ENCODE results near the gene SHC3. TPM values are rescaled to one million over a fixed set of nuclear protein-coding genes. Genes with fewer than 3 reads are reported as not detected.

Gene SHC3
- total RNA-seq, 1 donor from 2014 or later = not detected

GRCh38 chr9:89178830-89179539 is 367 bp upstream of the SHC3 start:
- peak; percentile 40 for DNase-seq
- H3K36me3 Mint-ChIP-seq (ENCODE audit: low read depth) = peaks cover 1% of the 10 kb centered on the region
- no peak overlapping the region for H3K27ac Mint-ChIP-seq
- H3K9me3 Mint-ChIP-seq = no peaks in the 10 kb centered on the region
- H3K4me1 Mint-ChIP-seq = peaks cover 12% of the 10 kb centered on the region
- peak overlapping the region; percentile 4 for H3K4me3 Mint-ChIP-seq
- intact Hi-C loops (cut with micrococcal nuclease) = no loop called here
- peaks cover 64% of the 10 kb centered on the region for H3K27me3 Mint-ChIP-seq

GRCh38 chr9:89177012-89177943 is 1.3 kb downstream of the SHC3 start:
- peaks cover 1% of the 10 kb centered on the region for H3K36me3 Mint-ChIP-seq (ENCODE audit: low read depth)
- H3K4me1 Mint-ChIP-seq = peaks cover 12% of the 10 kb centered on the region
- no peak overlapping the region for H3K4me3 Mint-ChIP-seq
- no peaks in the 10 kb centered on the region for H3K9me3 Mint-ChIP-seq
- intact Hi-C loops (cut with micrococcal nuclease) = no loop called here
- DNase-seq = peak; percentile 54
- no peak overlapping the region for H3K27ac Mint-ChIP-seq
- H3K27me3 Mint-ChIP-seq = peaks cover 69% of the 10 kb centered on the region

GRCh38 chr9:89175828-89176261 is 2.8 kb downstream of the SHC3 start:
- no peaks in the 10 kb centered on the region for H3K9me3 Mint-ChIP-seq
- intact Hi-C loops (cut with micrococcal nuclease) = no loop called here
- no peak overlapping the region for H3K4me3 Mint-ChIP-seq
- H3K4me1 Mint-ChIP-seq = peaks cover 12% of the 10 kb centered on the region
- H3K27me3 Mint-ChIP-seq = peaks cover 67% of the 10 kb centered on the region
- H3K27ac Mint-ChIP-seq = no peak overlapping the region
- DNase-seq = peak; percentile 29
- H3K36me3 Mint-ChIP-seq (ENCODE audit: low read depth) = peaks cover 1% of the 10 kb centered on the region

GRCh38 chr9:89174291-89174690 is 4.3 kb downstream of the SHC3 start:
- intact Hi-C loops (cut with micrococcal nuclease) = no loop called here
- no peak overlapping the region for H3K27ac Mint-ChIP-seq
- no peak overlapping the region for H3K4me3 Mint-ChIP-seq
- no peaks in the 10 kb centered on the region for H3K9me3 Mint-ChIP-seq
- DNase-seq = no peak
- peaks cover 4% of the 10 kb centered on the region for H3K4me1 Mint-ChIP-seq
- peaks cover 1% of the 10 kb centered on the region for H3K36me3 Mint-ChIP-seq (ENCODE audit: low read depth)
- H3K27me3 Mint-ChIP-seq = peaks cover 51% of the 10 kb centered on the region

GRCh38 chr9:89173072-89173471 is 5.5 kb downstream of the SHC3 start:
- DNase-seq = peak; percentile 40
- H3K27me3 Mint-ChIP-seq = peaks cover 42% of the 10 kb centered on the region
- H3K9me3 Mint-ChIP-seq = no peaks in the 10 kb centered on the region
- no peak overlapping the region for H3K27ac Mint-ChIP-seq
- no peaks in the 10 kb centered on the region for H3K36me3 Mint-ChIP-seq (ENCODE audit: low read depth)
- H3K4me3 Mint-ChIP-seq = no peak overlapping the region
- no peaks in the 10 kb centered on the region for H3K4me1 Mint-ChIP-seq
- intact Hi-C loops (cut with micrococcal nuclease) = no loop called here

GRCh38 chr9:89172398-89172797 is 6.2 kb downstream of the SHC3 start:
- intact Hi-C loops (cut with micrococcal nuclease) = no loop called here
- Mint-ChIP-seq H3K4me1 (no peaks in the 10 kb centered on the region), H3K27me3 (peaks cover 40% of the 10 kb centered on the region)

GRCh38 chr9:89171693-89172092 is 6.9 kb downstream of the SHC3 start:
- peaks cover 33% of the 10 kb centered on the region for H3K27me3 Mint-ChIP-seq
- no peaks in the 10 kb centered on the region for H3K36me3 Mint-ChIP-seq (ENCODE audit: low read depth)
- H3K4me3 Mint-ChIP-seq = no peak overlapping the region
- no peak overlapping the region for H3K27ac Mint-ChIP-seq
- intact Hi-C loops (cut with micrococcal nuclease) = no loop called here
- H3K4me1 Mint-ChIP-seq = no peaks in the 10 kb centered on the region
- H3K9me3 Mint-ChIP-seq = no peaks in the 10 kb centered on the region
- DNase-seq = peak; percentile 41

More at GRCh38 chr9:89172398-89172797, 6.2 kb downstream of the SHC3 start:
- no peak for DNase-seq
- Mint-ChIP-seq H3K9me3 (no peaks in the 10 kb centered on the region), H3K36me3 (ENCODE audit: low read depth) (no peaks in the 10 kb centered on the region), H3K4me3 (no peak overlapping the region), H3K27ac (no peak overlapping the region)

- Mint-ChIP-seq H3K4me3 (no peak overlapping the region), H3K36me3 (ENCODE audit: low read depth) (no peaks in the 10 kb centered on the region), H3K4me1 (no peaks in the 10 kb centered on the region), H3K27me3 (peaks cover 28% of the 10 kb centered on the region), H3K27ac (no peak overlapping the region), H3K9me3 (no peaks in the 10 kb centered on the region)
- no peak for DNase-seq
- intact Hi-C loops (cut with micrococcal nuclease) = no loop called here
Measured at GRCh38 chr9:89171231-89171630, 7.4 kb downstream of the SHC3 start.

GRCh38 chr9:89168901-89169813 is 9.5 kb downstream of the SHC3 start:
- intact Hi-C loops (cut with micrococcal nuclease) = no loop called here
- Mint-ChIP-seq H3K27ac (no peak overlapping the region), H3K36me3 (ENCODE audit: low read depth) (no peaks in the 10 kb centered on the region), H3K27me3 (peaks cover 19% of the 10 kb centered on the region), H3K4me1 (no peaks in the 10 kb centered on the region), H3K9me3 (no peaks in the 10 kb centered on the region), H3K4me3 (no peak overlapping the region)
- no peak for DNase-seq

GRCh38 chr9:89167788-89168187 is 10.8 kb downstream of the SHC3 start:
- peaks cover 15% of the 10 kb centered on the region for H3K27me3 Mint-ChIP-seq
- H3K36me3 Mint-ChIP-seq (ENCODE audit: low read depth) = no peaks in the 10 kb centered on the region
- intact Hi-C loops (cut with micrococcal nuclease) = no loop called here
- DNase-seq = no peak
- H3K9me3 Mint-ChIP-seq = no peaks in the 10 kb centered on the region
- no peak overlapping the region for H3K27ac Mint-ChIP-seq
- H3K4me3 Mint-ChIP-seq = no peak overlapping the region
- no peaks in the 10 kb centered on the region for H3K4me1 Mint-ChIP-seq

- H3K27me3 Mint-ChIP-seq = peaks cover 11% of the 10 kb centered on the region
- DNase-seq = no peak
- no peaks in the 10 kb centered on the region for H3K9me3 Mint-ChIP-seq
- H3K36me3 Mint-ChIP-seq (ENCODE audit: low read depth) = no peaks in the 10 kb centered on the region
- no peaks in the 10 kb centered on the region for H3K4me1 Mint-ChIP-seq
- H3K27ac Mint-ChIP-seq = no peak overlapping the region
- intact Hi-C loops (cut with micrococcal nuclease) = no loop called here
- H3K4me3 Mint-ChIP-seq = no peak overlapping the region
Measured at GRCh38 chr9:89166852-89167251, 11.8 kb downstream of the SHC3 start.

GRCh38 chr9:89165880-89166279 is 12.7 kb downstream of the SHC3 start:
- no peak overlapping the region for H3K4me3 Mint-ChIP-seq
- no peaks in the 10 kb centered on the region for H3K4me1 Mint-ChIP-seq
- H3K27me3 Mint-ChIP-seq = peaks cover 13% of the 10 kb centered on the region
- peaks cover 4% of the 10 kb centered on the region for H3K9me3 Mint-ChIP-seq
- intact Hi-C loops (cut with micrococcal nuclease) = no loop called here
- no peak for DNase-seq
- no peaks in the 10 kb centered on the region for H3K36me3 Mint-ChIP-seq (ENCODE audit: low read depth)
- H3K27ac Mint-ChIP-seq = no peak overlapping the region

- Mint-ChIP-seq H3K27ac (no peak overlapping the region), H3K36me3 (ENCODE audit: low read depth) (no peaks in the 10 kb centered on the region), H3K27me3 (peaks cover 14% of the 10 kb centered on the region), H3K4me3 (no peak overlapping the region), H3K9me3 (peaks cover 4% of the 10 kb centered on the region), H3K4me1 (no peaks in the 10 kb centered on the region)
- intact Hi-C loops (cut with micrococcal nuclease) = no loop called here
- DNase-seq = no peak
Measured at GRCh38 chr9:89165341-89165740, 13.3 kb downstream of the SHC3 start.
